HG03432 (cell line): Measurements from ENCODE around the gene SLC66A2.

Source experiments
- ATAC-seq: cut with Tn5 transposase; IDR thresholded peaks from one replicate; pipeline ENCODE4 v1.9.1; 2021; ENCODE audit warnings: mild to moderate bottlenecking, moderate library complexity; ENCODE audit not compliant: unreplicated experiment

SLC66A2 gene

GRCh38 chr18:79921984-79922965 lies 29.2 kb downstream of the SLC66A2 start:
- ATAC-seq, result no peak

- ATAC-seq, result no peak
Measured at GRCh38 chr18:79919089-79919488, 32.4 kb downstream of the SLC66A2 start.

DNA sequence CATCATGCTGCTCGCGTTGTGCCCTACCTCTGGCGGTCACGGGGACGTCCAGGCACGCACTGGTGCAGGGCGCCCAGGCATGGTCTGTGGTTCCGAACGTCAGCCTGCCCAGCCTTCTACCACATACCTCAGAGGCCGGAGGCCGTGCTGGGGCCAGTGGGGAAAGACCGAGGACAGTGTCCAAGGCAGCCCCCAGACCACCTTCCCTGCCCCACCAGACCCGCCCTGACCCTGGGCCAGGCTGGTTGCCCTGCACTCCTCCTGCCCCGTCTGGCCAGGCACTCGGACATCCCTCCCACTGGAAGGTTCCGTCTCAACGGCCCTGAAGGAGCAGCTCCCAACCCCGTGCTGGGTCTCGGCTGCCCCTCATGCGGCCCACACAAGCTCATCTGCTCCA lies 32.8 kb downstream of the SLC66A2 start:
- no peak for ATAC-seq

DNA sequence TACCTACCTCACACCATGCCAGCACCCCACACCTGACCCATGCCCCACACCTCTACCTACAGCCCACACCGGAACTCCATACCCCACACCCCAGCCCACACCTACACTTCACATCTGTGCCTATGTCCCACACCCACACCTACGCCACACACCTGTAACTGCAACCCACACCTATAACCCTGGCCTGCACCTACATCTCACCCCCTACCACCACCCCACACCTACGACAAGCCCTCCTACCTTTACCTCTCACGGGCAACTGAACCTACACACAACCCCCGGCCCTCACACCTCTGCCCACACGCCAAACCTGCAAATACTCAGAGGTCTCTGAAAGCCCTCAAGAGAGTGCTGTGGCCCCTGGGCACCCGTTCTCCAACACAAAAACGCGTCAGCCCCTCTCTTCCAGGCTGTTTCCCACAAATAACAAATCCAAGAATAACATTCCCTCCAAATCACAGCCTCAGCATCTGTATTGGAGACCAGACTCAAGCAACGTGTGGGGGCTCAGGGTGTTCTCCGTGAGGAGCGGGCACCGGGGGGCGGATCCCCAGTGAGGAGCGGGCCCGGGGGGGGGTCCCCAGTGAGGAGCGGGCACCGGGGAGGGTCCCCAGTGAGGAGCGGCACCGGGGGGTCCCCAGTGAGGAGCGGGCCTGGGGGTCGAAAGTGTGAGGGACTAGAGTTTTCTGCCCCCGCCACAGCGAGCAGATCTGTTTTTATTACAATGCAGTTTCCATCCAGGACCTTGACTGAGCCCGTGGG lies 33.4 kb downstream of the SLC66A2 start:
- no peak for ATAC-seq

- ATAC-seq, result no peak
Measured at GRCh38 chr18:79917169-79917852, 34.1 kb downstream of the SLC66A2 start.

DNA sequence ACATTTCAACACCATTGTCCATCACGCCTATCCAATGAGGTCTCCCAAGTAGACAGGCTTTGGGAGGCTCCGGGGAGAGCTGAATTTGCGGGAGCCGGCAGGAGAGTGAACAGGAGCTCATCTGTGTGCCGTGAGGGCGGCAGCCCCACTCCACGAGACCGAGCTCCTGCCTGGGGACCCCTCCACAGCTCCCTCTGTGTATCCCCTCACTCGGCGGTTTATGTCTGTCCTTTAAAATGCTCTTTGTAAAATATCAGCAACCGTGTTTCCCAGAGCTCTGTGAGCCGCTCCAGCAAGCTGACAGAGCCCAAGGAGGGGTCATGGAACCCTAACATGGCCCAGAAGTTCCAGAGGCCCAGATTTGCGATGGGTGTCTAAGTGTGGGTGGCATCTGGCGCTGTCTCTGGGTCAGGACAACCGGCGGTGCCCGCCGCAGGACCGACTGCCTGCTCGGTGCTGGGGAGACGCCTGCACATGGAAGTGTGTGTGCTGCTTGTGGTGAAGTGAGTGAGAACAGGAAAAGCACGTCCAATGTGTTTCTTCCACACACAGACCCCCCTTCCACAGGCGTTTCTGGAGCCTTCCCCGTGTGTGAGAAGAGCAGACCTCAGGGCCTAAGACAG lies 34.8 kb downstream of the SLC66A2 start:
- no peak for ATAC-seq

- ATAC-seq, result no peak
Measured at GRCh38 chr18:79916128-79916494, 35.3 kb downstream of the SLC66A2 start.

- no peak for ATAC-seq
Measured at GRCh38 chr18:79915161-79916127, 36.0 kb downstream of the SLC66A2 start.

- no peak for ATAC-seq
Measured at GRCh38 chr18:79914614-79915160, 36.8 kb downstream of the SLC66A2 start.

- ATAC-seq, result no peak
Measured at GRCh38 chr18:79912994-79913831, 38.2 kb downstream of the SLC66A2 start.

DNA sequence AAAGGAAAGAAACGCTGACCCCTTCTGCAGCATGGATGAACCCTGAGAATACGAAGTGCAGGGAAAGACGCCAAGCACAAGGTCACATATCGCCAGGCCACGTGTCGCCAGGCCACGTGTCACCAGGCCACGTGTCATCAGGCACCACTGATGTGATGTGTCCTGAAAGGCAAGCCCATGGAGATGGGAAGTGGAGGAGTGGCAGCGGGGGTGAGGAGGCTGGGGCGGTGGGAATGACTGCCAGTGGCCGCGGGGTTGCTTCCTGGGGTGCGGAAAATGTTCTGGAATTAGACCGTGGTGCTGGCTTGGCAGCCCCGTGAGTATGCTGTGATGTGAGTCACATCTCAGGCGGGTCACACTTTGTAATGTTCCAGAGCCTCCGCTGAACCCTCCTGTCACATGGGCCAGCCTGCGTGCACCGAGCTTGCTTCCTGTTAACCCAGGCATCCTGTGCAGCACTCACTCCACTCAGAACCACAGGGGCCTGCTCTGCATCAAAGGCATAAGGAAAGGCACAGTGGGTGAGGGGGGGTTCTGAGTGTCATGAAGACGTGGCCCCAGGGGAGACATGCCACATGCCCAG lies 39.0 kb downstream of the SLC66A2 start:
- no peak for ATAC-seq

GRCh38 chr18:79911344-79912270 lies 39.8 kb downstream of the SLC66A2 start:
- no peak for ATAC-seq

DNA sequence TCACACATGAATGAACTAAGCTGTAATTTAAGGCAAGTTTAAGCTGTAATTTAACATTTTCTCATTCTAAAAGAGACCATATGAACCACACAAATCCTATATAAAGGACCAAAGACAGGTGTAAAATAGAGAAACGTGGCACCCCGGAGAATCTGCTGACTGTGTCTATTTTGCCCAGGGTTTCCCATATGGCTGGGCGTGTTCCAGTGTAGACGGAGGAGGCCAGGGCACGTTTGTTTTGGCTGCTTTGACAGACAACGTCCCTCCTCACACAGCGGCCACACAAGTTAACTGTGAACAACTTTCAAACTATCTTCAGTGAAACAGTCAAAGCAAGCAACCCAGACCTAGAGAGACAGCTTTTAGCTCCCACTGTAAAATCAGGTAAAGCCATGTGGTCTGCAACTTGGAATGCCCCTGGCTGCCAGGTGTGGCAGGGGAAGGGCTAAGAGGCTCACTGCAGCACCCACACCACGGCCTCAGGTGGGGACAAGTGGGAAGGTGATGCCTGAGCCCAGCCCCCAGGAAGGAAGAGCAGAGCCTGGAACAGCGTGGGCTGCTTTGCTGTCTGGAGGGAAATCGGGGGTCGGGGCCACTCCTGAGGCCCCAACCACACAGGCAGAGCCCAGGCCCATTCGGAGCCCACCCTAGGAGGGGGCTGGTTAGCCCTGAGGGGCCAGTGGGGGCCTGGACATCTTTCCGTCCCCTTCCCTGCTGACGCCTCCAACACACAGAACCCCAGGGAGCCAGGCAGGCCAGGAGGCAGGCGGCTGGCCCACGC lies 40.7 kb downstream of the SLC66A2 start:
- ATAC-seq, result no peak

GRCh38 chr18:79906706-79907105 lies 44.7 kb downstream of the SLC66A2 start:
- ATAC-seq, result no peak

- no peak for ATAC-seq
Measured at GRCh38 chr18:79905993-79906392, 45.5 kb downstream of the SLC66A2 start.

DNA sequence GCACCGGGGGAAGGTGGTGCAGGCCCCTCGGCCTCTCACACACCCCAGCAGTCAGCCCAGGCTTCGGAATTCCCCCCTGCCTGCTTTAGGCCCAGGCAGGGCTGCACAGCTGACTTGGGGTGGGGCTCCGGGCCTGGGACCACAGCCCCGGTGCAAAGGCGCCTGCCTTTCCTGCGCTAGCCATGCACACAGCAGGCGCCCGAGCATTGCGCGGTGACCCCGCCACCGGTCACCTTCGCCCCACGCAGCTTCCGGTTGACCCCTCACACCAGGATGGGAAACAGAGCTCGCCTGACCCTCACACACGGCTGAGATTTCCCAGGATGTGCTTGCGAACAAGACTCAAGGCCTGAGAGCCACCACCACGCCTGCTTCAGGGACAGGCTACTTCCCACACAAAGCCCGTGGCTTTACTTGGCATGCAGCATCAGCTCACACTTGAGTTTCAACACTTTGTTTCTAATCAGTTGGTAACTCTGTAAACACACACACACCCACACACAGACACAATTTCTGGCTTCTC lies 46.0 kb downstream of the SLC66A2 start:
- ATAC-seq, result no peak
